Tibial nerve (tissue), 3 donors: ENCODE measurements around the gene QRFP.

Experiments used
- POLR2A ChIP-seq, 2 donors: fragments of 450-650 bp; IDR thresholded peaks; one replicate each; pipeline ENCODE4 v1.6.1; 2017; ENCODE audit warnings: antibody characterized with exemption in 2 of 2, mild to moderate bottlenecking in 2 of 2, moderate library complexity in 2 of 2
- TF ChIP-seq, protein P1 (sequence below), 5 experiments: fragments of 200-600 bp in 3 of 5; fragments of 450-650 bp in 2 of 5; sonication (generic) in 3 of 5; IDR thresholded peaks; one replicate each; pipeline ENCODE4 v1.5.1; 2016 to 2019; ENCODE audit warnings: antibody characterized with exemption in 5 of 5, mild to moderate bottlenecking in 3 of 5, moderate library complexity in 2 of 5

DNA sequence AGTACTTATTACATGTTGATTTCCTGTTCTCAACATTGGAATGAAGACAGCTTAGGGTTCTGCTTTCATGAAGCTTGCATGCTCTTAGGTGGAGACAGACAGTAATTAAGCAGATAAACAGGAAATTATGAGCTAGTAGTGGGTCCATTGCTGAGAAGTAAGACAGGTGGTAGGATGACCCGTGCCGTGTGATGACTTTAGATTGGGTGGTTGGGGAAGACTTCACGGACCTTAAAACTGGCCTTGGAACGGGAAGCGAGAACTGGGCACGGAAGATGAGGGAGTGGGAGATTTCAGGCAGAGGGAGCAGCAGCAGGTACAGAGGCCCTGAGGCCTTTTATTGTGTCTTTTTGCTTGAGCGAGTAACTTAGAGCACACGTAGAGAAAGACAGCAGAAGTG, 34.4 kb downstream of the QRFP start:
- TF ChIP-seq POLR2A (IDR thresholded peaks at IDR 0.05), result no peak
- TF ChIP-seq, protein P1, sequence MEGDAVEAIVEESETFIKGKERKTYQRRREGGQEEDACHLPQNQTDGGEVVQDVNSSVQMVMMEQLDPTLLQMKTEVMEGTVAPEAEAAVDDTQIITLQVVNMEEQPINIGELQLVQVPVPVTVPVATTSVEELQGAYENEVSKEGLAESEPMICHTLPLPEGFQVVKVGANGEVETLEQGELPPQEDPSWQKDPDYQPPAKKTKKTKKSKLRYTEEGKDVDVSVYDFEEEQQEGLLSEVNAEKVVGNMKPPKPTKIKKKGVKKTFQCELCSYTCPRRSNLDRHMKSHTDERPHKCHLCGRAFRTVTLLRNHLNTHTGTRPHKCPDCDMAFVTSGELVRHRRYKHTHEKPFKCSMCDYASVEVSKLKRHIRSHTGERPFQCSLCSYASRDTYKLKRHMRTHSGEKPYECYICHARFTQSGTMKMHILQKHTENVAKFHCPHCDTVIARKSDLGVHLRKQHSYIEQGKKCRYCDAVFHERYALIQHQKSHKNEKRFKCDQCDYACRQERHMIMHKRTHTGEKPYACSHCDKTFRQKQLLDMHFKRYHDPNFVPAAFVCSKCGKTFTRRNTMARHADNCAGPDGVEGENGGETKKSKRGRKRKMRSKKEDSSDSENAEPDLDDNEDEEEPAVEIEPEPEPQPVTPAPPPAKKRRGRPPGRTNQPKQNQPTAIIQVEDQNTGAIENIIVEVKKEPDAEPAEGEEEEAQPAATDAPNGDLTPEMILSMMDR (IDR thresholded peaks at IDR 0.05), result no peak
